ENCODE measurements around the gene PRKCE. TPM values are rescaled to one million over a fixed set of nuclear protein-coding genes. Genes with fewer than 3 reads are reported as not detected.

The PRKCE gene
- total RNA-seq, 1 donor from 2014 or later = 18.4 TPM

DNA sequence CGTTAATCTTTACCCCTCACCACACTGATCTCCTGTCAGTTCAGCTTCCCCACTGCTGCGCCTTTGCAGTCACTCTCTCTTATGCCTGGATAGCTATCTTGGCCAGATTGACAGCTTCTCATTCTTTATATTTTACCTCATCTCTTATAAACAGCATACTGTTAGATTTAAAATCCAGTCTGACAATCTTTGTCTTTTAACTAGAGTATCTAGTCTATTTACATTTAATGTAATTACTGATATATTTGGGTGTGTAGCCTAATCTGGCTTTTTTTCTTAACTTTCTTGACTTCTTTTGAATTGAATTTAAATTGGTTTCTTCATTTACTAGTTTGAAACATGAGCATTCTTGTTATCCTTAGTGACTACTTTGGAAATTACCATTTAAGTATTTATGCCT lies 225.1 kb downstream of the PRKCE start:
- DNase-seq (ENCODE audit: low spot score in 2 of 2, unreplicated experiment in 2 of 2) = no peak
- TF ChIP-seq, protein P1, sequence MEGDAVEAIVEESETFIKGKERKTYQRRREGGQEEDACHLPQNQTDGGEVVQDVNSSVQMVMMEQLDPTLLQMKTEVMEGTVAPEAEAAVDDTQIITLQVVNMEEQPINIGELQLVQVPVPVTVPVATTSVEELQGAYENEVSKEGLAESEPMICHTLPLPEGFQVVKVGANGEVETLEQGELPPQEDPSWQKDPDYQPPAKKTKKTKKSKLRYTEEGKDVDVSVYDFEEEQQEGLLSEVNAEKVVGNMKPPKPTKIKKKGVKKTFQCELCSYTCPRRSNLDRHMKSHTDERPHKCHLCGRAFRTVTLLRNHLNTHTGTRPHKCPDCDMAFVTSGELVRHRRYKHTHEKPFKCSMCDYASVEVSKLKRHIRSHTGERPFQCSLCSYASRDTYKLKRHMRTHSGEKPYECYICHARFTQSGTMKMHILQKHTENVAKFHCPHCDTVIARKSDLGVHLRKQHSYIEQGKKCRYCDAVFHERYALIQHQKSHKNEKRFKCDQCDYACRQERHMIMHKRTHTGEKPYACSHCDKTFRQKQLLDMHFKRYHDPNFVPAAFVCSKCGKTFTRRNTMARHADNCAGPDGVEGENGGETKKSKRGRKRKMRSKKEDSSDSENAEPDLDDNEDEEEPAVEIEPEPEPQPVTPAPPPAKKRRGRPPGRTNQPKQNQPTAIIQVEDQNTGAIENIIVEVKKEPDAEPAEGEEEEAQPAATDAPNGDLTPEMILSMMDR (IDR thresholded peaks at IDR 0.05; ENCODE audit: unreplicated experiment) = no peak
- no peak overlapping the region for H3K27ac Mint-ChIP-seq
- peaks cover 43% of the 10 kb centered on the region for H3K9me3 Mint-ChIP-seq
- no peaks in the 10 kb centered on the region for H3K4me1 Mint-ChIP-seq
- no peaks in the 10 kb centered on the region for H3K27me3 Mint-ChIP-seq (ENCODE audit: low read depth)
- peaks cover 17% of the 10 kb centered on the region for H3K36me3 Mint-ChIP-seq
- H3K4me3 Mint-ChIP-seq = no peak overlapping the region

DNA sequence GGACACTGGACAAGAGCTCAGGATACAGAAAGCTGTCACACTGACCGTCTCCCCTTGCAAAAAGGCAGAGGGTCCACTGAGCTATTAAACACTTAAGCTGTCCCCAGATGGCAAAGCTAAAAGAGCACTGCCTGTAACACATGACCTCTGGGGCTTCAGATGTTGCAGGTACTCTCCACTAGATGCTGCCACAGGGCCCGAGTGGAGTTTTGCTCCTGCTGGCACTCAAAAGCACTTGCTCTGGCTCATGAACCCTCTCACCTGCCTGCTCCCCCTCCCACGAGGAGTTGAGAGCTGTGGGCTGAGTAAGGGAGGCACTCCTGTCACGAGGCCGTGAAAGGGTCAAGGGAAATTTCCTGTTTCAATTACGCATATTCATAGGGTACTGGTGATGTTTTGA lies 227.9 kb downstream of the PRKCE start:
- peaks cover 17% of the 10 kb centered on the region for H3K36me3 Mint-ChIP-seq
- H3K27me3 Mint-ChIP-seq (ENCODE audit: low read depth) = no peaks in the 10 kb centered on the region
- TF ChIP-seq, protein P1 (IDR thresholded peaks at IDR 0.05; ENCODE audit: unreplicated experiment) = no peak
- DNase-seq (ENCODE audit: low spot score in 2 of 2, unreplicated experiment in 2 of 2) = no peak
- peaks cover 5% of the 10 kb centered on the region for H3K4me1 Mint-ChIP-seq
- no peak overlapping the region for H3K27ac Mint-ChIP-seq
- H3K9me3 Mint-ChIP-seq = peaks cover 43% of the 10 kb centered on the region
- no peak overlapping the region for H3K4me3 Mint-ChIP-seq

DNA sequence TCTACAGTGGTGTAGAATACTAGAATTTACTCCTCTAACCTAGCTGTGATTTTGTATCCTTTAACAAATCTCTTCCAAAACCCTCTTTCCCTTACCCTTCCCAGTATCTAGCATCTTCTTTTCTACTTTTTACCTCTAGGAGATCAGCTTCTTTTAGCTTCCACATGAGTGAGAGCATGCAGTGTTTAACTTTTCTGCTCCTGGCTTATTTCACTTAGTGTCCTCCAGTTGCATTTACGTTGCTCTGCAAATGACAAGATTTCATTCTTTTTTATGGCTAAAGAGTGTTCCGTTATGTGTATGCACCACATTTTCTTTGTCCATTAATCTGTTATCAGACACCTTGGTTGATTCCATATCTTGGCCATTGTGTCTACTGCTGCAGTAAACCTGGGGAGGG lies 228.5 kb downstream of the PRKCE start:
- no peak overlapping the region for H3K4me3 Mint-ChIP-seq
- TF ChIP-seq, protein P1 (IDR thresholded peaks at IDR 0.05; ENCODE audit: unreplicated experiment) = no peak
- H3K27ac Mint-ChIP-seq = no peak overlapping the region
- no peaks in the 10 kb centered on the region for H3K27me3 Mint-ChIP-seq (ENCODE audit: low read depth)
- no peak for DNase-seq (ENCODE audit: low spot score in 2 of 2, unreplicated experiment in 2 of 2)
- H3K4me1 Mint-ChIP-seq = peaks cover 7% of the 10 kb centered on the region
- H3K9me3 Mint-ChIP-seq = peaks cover 43% of the 10 kb centered on the region
- peaks cover 17% of the 10 kb centered on the region for H3K36me3 Mint-ChIP-seq

DNA sequence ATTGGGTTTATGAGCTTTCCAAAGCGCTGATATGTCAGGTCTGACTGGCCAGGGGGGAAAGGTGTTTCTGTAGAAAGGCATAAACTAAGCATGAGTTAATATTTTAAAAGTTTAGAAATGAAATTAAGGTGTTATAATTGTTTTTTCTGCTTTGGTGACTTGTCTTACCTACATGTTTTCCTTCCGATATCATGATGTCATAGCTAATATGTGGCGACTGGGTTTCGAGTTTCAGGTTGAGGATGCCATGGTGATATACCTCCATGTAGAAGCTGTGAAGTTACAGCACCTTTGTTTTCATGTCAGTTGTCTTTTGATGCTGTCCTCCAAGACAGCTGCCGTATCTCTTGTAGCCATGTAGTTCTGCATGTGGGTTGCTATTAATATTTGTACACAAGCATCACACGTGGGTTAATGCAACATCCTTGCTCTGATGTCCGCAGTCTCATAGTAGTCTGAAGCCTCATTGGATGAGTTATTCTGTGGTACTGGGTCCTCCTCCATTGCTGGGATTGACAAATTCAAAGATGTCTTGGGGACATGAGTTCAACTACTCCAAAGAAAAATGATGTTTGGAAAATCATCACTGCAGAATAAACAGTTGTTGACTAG lies 230.6 kb downstream of the PRKCE start:
- peaks cover 25% of the 10 kb centered on the region for H3K9me3 Mint-ChIP-seq
- peaks cover 8% of the 10 kb centered on the region for H3K36me3 Mint-ChIP-seq
- H3K27me3 Mint-ChIP-seq (ENCODE audit: low read depth) = no peaks in the 10 kb centered on the region
- no peak overlapping the region for H3K4me3 Mint-ChIP-seq
- no peak for DNase-seq (ENCODE audit: low spot score in 2 of 2, unreplicated experiment in 2 of 2)
- TF ChIP-seq, protein P1 (IDR thresholded peaks at IDR 0.05; ENCODE audit: unreplicated experiment) = no peak
- no peak overlapping the region for H3K27ac Mint-ChIP-seq
- peaks cover 20% of the 10 kb centered on the region for H3K4me1 Mint-ChIP-seq

DNA sequence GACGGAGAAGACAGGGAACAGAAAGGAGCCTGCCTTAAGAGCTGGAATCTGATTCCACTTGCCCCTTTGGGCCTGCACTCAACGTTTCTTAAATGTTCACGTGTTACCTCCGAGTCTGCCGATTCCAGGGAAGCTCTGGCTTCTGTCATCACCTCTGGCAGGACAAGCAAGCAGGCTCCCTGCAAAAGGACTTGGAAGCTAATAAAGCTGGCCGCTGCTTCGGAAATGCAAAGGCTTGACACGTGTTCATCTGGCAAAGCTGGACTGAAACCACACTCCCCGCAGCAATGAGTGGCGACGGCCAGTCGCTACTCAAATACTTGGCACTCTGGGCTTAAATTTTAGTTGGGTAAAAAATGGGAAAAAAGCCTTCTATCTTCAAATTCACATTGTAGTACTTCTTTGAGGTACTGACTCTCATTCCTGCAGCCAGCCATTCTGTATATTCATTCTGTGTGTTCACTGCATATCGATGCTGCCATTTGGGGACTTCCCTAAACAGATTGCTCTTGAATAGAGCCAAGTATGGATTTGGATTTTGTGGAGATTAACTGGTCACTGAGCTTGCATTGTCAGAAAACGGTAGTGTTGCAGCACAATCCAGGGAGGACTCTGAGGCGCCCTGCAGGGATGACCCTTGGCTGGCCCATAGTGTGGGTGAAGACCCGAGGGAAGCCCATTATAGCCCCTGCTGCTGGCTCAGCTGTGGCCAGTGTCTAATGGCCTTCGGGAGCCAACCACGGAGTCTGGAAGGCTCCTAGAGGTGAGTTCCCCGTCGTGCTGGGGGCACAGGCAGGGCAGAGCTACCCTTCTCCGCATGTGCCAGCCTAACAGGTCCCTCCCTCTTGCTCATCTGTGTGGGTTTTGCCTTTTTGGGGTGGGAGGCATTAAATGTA lies 231.5 kb downstream of the PRKCE start:
- Mint-ChIP-seq H3K36me3 (peaks cover 2% of the 10 kb centered on the region), H3K9me3 (peaks cover 17% of the 10 kb centered on the region), H3K4me3 (no peak overlapping the region), H3K27ac (no peak overlapping the region), H3K27me3 (ENCODE audit: low read depth) (no peaks in the 10 kb centered on the region), H3K4me1 (peaks cover 22% of the 10 kb centered on the region)
- DNase-seq (ENCODE audit: low spot score in 2 of 2, unreplicated experiment in 2 of 2) = no peak
- TF ChIP-seq, protein P1 (IDR thresholded peaks at IDR 0.05; ENCODE audit: unreplicated experiment) = no peak

Measured in mesothelial cell of epicardium (in vitro differentiated cells).